Activated B cell treated with CpG ODN at 0.5 μM for 24 hours (primary cell): ENCODE data around the gene PDE7B. TPM values are rescaled to one million over a fixed set of nuclear protein-coding genes. Genes with fewer than 3 reads are reported as not detected.

Source experiments
- ATAC-seq: fragments of 200-7000 bp; cut with Tn5 transposase; one replicate; pipeline ENCODE4 v1.10.0; 2021; ENCODE audit warnings: low read depth, mild to moderate bottlenecking, moderate library complexity
- CTCF ChIA-PET: fragments of 350-600 bp; sonication (Branson Sonifier 250); formaldehyde crosslinking; loops from one replicate; lab custom pipeline; 2021; ENCODE audit warnings: antibody characterized with exemption; lab: Charles Lee
- POLR2A ChIA-PET: fragments of 350-600 bp; sonication (Branson Sonifier 250); formaldehyde crosslinking; loops from one replicate; lab custom pipeline; 2021; ENCODE audit warnings: antibody characterized with exemption; lab: Charles Lee
- DNase-seq: peaks from one replicate; pipeline ENCODE4 v3.0.0; 2022
- H3K27ac Mint-ChIP-seq: one replicate; pipeline ENCODE4 v1.8.0; 2020; ENCODE audit warnings: mixed read lengths
- H3K27me3 Mint-ChIP-seq: one replicate; pipeline ENCODE4 v1.8.0; 2021; ENCODE audit warnings: mixed read lengths
- H3K36me3 Mint-ChIP-seq: one replicate; pipeline ENCODE4 v1.8.0; 2021; ENCODE audit warnings: low read depth, mixed read lengths
- H3K4me1 Mint-ChIP-seq: one replicate; pipeline ENCODE4 v1.8.0; 2021; ENCODE audit warnings: mixed read lengths
- H3K4me3 Mint-ChIP-seq: one replicate; pipeline ENCODE4 v1.8.0; 2020; ENCODE audit warnings: mild to moderate bottlenecking, mixed read lengths
- H3K9me3 Mint-ChIP-seq: one replicate; pipeline ENCODE4 v1.8.0; 2020; ENCODE audit warnings: mixed read lengths
- intact Hi-C: fragments of 100-400 bp; cut with micrococcal nuclease; formaldehyde crosslinking; loops from one replicate; pipeline ENCODE4 v1.15.1; 2024
- total RNA-seq: library from RNA; stranded (reverse); gene quantifications from 2 replicates; pipeline ENCODE4 v1.2.3, GENCODE V29; 2022
- TF ChIP-seq, protein P1 (sequence below): fragments of 200-600 bp; IDR thresholded peaks from one replicate; pipeline ENCODE4 v1.8.0; 2022; ENCODE audit warnings: antibody characterized with exemption, mild to moderate bottlenecking

PDE7B gene
- total RNA-seq, 1 donor from 2014 or later, result 1.8 TPM

DNA sequence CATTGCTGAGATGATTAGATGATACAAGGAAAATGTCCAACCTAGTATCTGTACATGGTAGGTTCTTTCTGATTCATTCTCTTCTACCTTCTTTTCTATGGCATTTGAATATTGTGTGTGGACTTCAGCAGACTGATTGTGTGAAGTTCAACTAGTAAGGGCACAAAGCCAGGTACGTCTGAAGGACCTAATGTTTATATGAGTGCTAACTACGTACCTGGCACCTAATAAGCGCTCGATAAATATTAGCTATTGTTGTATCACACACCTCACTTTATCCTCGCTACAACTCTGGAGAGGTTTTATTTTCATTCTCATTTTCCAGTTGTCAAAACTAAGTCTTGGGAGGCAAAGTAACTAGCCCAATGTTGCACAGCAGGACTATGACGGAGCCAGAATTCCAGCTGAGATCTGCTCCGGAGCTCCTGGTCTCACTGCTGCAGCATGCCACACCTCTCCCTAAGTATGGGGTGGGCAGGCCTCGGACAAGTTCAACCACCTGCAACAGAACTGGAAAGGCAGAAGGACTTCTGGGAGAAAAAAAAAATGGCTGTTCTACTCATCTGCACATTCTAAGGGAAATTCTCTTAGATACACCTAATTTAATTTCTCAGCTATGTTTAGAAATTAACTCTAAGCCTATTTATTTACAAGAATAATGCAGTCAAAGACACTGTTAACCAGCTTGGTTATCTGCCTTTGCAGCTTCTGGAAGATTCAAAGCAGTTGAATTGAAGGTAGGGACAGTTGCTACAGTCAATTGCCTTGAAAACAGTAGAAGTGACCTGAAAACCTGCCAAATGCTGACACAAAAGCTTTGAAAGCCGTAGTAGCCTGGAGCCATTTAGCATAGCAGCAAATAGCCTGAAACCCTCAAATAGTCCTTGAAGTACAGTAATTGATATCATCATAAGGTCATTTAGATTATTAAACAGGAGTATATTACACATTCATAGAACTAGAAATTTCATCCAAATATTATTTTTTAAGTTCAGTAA is 165.0 kb downstream of the PDE7B start:
- Mint-ChIP-seq H3K4me3 (no peak overlapping the region), H3K36me3 (no peaks in the 10 kb centered on the region), H3K27ac (no peak overlapping the region), H3K9me3 (no peaks in the 10 kb centered on the region), H3K4me1 (no peaks in the 10 kb centered on the region), H3K27me3 (no peaks in the 10 kb centered on the region)
- CTCF ChIA-PET, result no interaction called here
- POLR2A ChIA-PET, result no interaction called here
- intact Hi-C loops, result no loop called here
- DNase-seq, result no peak
- TF ChIP-seq, protein P1, sequence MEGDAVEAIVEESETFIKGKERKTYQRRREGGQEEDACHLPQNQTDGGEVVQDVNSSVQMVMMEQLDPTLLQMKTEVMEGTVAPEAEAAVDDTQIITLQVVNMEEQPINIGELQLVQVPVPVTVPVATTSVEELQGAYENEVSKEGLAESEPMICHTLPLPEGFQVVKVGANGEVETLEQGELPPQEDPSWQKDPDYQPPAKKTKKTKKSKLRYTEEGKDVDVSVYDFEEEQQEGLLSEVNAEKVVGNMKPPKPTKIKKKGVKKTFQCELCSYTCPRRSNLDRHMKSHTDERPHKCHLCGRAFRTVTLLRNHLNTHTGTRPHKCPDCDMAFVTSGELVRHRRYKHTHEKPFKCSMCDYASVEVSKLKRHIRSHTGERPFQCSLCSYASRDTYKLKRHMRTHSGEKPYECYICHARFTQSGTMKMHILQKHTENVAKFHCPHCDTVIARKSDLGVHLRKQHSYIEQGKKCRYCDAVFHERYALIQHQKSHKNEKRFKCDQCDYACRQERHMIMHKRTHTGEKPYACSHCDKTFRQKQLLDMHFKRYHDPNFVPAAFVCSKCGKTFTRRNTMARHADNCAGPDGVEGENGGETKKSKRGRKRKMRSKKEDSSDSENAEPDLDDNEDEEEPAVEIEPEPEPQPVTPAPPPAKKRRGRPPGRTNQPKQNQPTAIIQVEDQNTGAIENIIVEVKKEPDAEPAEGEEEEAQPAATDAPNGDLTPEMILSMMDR, result no peak
- ATAC-seq, result no peak

DNA sequence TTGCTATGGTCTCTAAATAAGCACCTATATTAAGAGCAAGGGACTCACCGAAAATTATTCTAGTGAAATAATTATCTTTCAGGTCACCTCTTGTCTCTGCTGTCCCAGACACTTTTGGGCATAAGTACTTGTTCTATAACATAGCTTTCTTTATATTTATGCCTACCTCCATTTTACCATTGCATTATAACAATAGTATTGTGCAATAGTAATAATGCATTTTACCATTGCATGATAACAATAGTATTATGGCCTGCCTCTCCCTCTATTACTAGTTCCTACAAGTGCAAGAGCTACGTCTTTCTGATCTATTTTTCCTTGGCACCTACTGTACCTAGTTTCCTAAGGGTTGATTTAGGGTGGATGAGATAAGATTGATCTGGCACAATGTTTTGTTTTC is 169.2 kb downstream of the PDE7B start:
- CTCF ChIA-PET, result no interaction called here

DNA sequence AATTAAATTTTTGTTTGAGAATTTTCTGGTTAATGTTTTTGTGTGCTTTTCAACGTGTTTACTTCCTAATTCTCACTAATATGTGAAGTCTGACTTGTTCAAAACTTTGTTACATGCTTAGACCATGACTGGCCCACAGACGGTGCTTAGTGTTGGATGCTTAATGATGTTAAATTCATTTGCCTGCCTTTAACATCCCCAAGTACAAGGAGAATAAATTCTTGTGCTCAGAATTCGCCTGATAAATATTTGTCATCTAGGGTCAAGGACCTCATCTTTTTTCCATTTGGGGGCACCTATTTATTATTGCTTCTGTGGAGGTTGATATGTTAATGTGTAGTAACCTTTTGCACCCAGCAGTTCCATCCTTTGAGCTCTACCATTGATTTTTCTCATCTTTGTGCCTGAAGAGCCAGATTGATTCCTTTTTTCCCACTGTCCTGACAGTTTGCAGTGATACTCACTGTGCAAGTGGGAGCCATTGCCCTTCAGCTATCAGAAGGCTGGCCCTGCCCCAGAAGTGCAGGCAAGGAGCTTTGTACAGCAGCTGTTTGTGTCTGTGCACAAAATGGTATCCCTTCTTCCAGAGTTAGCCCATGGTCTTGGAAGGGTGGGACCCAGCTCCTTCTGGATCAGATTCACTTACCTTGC is 170.8 kb downstream of the PDE7B start:
- Mint-ChIP-seq H3K27me3 (no peaks in the 10 kb centered on the region), H3K4me1 (no peaks in the 10 kb centered on the region), H3K4me3 (no peak overlapping the region), H3K9me3 (no peaks in the 10 kb centered on the region), H3K36me3 (no peaks in the 10 kb centered on the region), H3K27ac (no peak overlapping the region)
- TF ChIP-seq, protein P1, result no peak
- CTCF ChIA-PET, result interaction anchor here (1.4 kb wide), 1 partner anchor 10 kb away, joined by 4 read pairs; no protein-coding TSS in a partner anchor
- POLR2A ChIA-PET, result no interaction called here
- intact Hi-C loops, result no loop called here
- DNase-seq (no peak), ATAC-seq (no peak)

More for the DNA sequence above, 169.2 kb downstream of the PDE7B start:
- Mint-ChIP-seq H3K36me3 (no peaks in the 10 kb centered on the region), H3K27me3 (no peaks in the 10 kb centered on the region), H3K9me3 (no peaks in the 10 kb centered on the region), H3K4me3 (no peak overlapping the region), H3K27ac (no peak overlapping the region), H3K4me1 (no peaks in the 10 kb centered on the region)
- ATAC-seq (no peak), DNase-seq (no peak)
- TF ChIP-seq, protein P1, result no peak
- POLR2A ChIA-PET, result no interaction called here
- intact Hi-C loops, result no loop called here

DNA sequence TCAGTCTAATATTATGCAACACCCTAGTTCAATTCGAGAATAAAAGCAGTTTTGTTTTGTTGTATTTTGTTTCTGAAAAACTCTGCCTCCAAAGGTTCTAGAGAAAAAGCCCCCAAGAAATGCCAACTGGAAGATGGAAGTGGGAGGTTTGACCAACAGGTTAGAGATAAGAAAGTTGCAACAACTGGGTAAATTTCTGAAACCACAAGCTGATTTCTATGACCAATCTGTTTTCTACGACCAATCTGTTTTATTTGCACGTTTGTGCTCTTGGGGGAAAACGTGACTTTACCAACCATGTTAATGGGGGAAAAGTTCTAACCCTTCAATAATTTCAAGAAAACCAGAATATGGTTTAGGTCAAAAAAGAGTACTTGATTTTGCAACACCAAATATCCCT is 173.2 kb downstream of the PDE7B start:
- POLR2A ChIA-PET, result no interaction called here

More for the DNA sequence above, 173.2 kb downstream of the PDE7B start:
- TF ChIP-seq, protein P1, result no peak
- DNase-seq (no peak), ATAC-seq (no peak)
- Mint-ChIP-seq H3K27ac (no peak overlapping the region), H3K4me3 (no peak overlapping the region), H3K9me3 (no peaks in the 10 kb centered on the region), H3K27me3 (no peaks in the 10 kb centered on the region), H3K4me1 (no peaks in the 10 kb centered on the region), H3K36me3 (no peaks in the 10 kb centered on the region)
- intact Hi-C loops, result no loop called here
- CTCF ChIA-PET, result no interaction called here
